Ascending aorta (tissue), 2 donors: Measurements from ENCODE around the gene CFAP54. TPM values are rescaled to one million over a fixed set of nuclear protein-coding genes. Genes with fewer than 3 reads are reported as not detected.

Experiments
- DNase-seq, 2 donors: peaks; one replicate each; pipeline ENCODE4 v3.0.0-alpha.2; 2019; ENCODE audit warnings: low spot score in 2 of 2
- H3K27ac ChIP-seq, 2 donors: fragments of 200-600 bp; sonication (generic); one replicate each; pipeline ENCODE4 v1.5.1; 2016 to 2017; ENCODE audit warnings: mild to moderate bottlenecking in 1 of 2
- H3K27me3 ChIP-seq: fragments of 200-600 bp; sonication (generic); one replicate; pipeline ENCODE4 v1.5.1; 2017
- H3K36me3 ChIP-seq, 2 donors: fragments of 200-600 bp; sonication (generic); one replicate each; pipeline ENCODE4 v1.5.1; 2016
- H3K4me1 ChIP-seq, 2 donors: fragments of 200-600 bp; sonication (generic); one replicate each; pipeline ENCODE4 v1.5.1; 2016 to 2017; ENCODE audit warnings: mild to moderate bottlenecking in 1 of 2
- H3K4me3 ChIP-seq, 2 donors: fragments of 200-600 bp; sonication (generic); one replicate each; pipeline ENCODE4 v1.5.1; 2016 to 2017; ENCODE audit warnings: mild to moderate bottlenecking in 1 of 2
- H3K9me3 ChIP-seq, 2 donors: fragments of 200-600 bp; sonication (generic); one replicate each; pipeline ENCODE4 v1.5.1; 2016
- CTCF ChIP-seq, 3 experiments: fragments of 200-600 bp in 2 of 3; fragments of 450-650 bp in 1 of 3; sonication (generic) in 2 of 3; IDR thresholded peaks; one replicate each; pipeline ENCODE4 v1.5.1; 2016 to 2019; ENCODE audit warnings: antibody characterized with exemption in 3 of 3, mild to moderate bottlenecking in 1 of 3, moderate library complexity in 1 of 3
- intact Hi-C: fragments of 100-400 bp; cut with DNase I; formaldehyde crosslinking; loops from one replicate; pipeline ENCODE4 v1.15.1; 2023
- total RNA-seq: library from RNA; depleted of rRNA; stranded (reverse); fragments of >200 nt; gene quantifications from one replicate; pipeline ENCODE4 v1.1.0, GENCODE V29; 2016

The CFAP54 gene
- total RNA-seq, 1 donor from 2014 or later = not detected

GRCh38 chr12:96635844-96636243 lies 146.5 kb downstream of the CFAP54 start:
- Histone ChIP-seq H3K27me3 (no peaks in the 10 kb centered on the region), H3K4me1 (no peaks in the 10 kb centered on the region), H3K9me3 (no peaks in the 10 kb centered on the region), H3K4me3 (no peak overlapping the region), H3K27ac (no peak overlapping the region), H3K36me3 (no peaks in the 10 kb centered on the region)
- TF ChIP-seq CTCF (IDR thresholded peaks at IDR 0.05) = no peak
- intact Hi-C loops = no loop called here
- no peak for DNase-seq

DNA sequence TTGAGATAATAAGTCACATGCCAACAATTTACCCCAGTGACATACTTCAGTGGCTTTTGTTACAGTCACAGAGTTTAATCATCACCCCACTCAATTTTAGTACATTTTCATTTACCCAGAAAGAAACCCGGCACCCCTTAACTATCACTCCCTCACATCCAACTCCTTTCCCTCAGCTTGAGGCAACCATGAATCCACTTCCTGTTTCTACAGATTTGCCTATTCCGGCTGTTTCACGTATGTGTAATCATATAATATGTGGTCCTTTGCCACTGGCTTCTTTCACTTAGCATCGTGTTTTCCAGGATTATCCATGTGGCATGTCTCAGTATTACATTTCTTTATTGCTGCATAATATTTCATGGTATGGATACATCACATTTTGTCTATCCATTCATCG lies 147.5 kb downstream of the CFAP54 start:
- H3K27ac ChIP-seq = no peak overlapping the region
- DNase-seq = no peak
- no peaks in the 10 kb centered on the region for H3K36me3 ChIP-seq
- H3K4me1 ChIP-seq = no peaks in the 10 kb centered on the region
- no peak for TF ChIP-seq CTCF (IDR thresholded peaks at IDR 0.05)
- H3K9me3 ChIP-seq = no peaks in the 10 kb centered on the region
- intact Hi-C loops = no loop called here
- H3K4me3 ChIP-seq = no peak overlapping the region
- H3K27me3 ChIP-seq = no peaks in the 10 kb centered on the region

- TF ChIP-seq CTCF (IDR thresholded peaks at IDR 0.05) = no peak
- intact Hi-C loops = no loop called here
- no peak overlapping the region for H3K4me3 ChIP-seq
- no peaks in the 10 kb centered on the region for H3K9me3 ChIP-seq
- H3K27me3 ChIP-seq = no peaks in the 10 kb centered on the region
- no peaks in the 10 kb centered on the region for H3K4me1 ChIP-seq
- DNase-seq = no peak
- no peak overlapping the region for H3K27ac ChIP-seq
- no peaks in the 10 kb centered on the region for H3K36me3 ChIP-seq
Observed at GRCh38 chr12:96648923-96649322, 159.5 kb downstream of the CFAP54 start.

- Histone ChIP-seq H3K36me3 (no peaks in the 10 kb centered on the region), H3K27ac (no peak overlapping the region), H3K27me3 (no peaks in the 10 kb centered on the region), H3K4me1 (no peaks in the 10 kb centered on the region), H3K4me3 (no peak overlapping the region), H3K9me3 (no peaks in the 10 kb centered on the region)
- no peak for TF ChIP-seq CTCF (IDR thresholded peaks at IDR 0.05)
- intact Hi-C loops = no loop called here
- DNase-seq = no peak
Observed at GRCh38 chr12:96652870-96653269, 163.5 kb downstream of the CFAP54 start.

GRCh38 chr12:96658075-96658474 lies 168.7 kb downstream of the CFAP54 start:
- Histone ChIP-seq H3K36me3 (no peaks in the 10 kb centered on the region), H3K4me1 (no peaks in the 10 kb centered on the region), H3K4me3 (no peak overlapping the region), H3K27ac (no peak overlapping the region), H3K9me3 (no peaks in the 10 kb centered on the region), H3K27me3 (no peaks in the 10 kb centered on the region)
- TF ChIP-seq CTCF (IDR thresholded peaks at IDR 0.05) = no peak
- intact Hi-C loops = no loop called here
- DNase-seq = no peak

DNA sequence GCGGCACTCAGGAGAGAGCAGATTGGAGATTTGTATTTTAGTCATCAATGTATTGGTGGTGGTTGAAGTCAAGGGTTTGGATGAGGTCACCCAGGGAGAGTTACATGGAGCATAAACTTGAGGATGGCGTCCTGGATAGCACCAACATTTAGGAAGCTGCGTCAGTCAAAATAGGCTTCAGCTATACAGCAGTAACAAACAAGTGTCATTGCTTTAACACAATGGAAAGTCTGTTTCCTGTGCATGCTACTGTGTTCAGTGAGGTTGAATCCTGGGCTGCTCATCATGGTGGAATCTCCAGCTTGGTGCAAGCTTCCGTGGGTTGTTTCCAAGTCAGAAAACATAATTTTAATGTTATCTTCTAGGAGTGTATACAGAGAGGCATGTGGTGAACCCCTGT lies 180.4 kb downstream of the CFAP54 start:
- H3K4me1 ChIP-seq = no peaks in the 10 kb centered on the region
- H3K9me3 ChIP-seq = no peaks in the 10 kb centered on the region
- H3K4me3 ChIP-seq = no peak overlapping the region
- DNase-seq = no peak
- no peaks in the 10 kb centered on the region for H3K36me3 ChIP-seq
- intact Hi-C loops = no loop called here
- H3K27me3 ChIP-seq = no peaks in the 10 kb centered on the region
- no peak overlapping the region for H3K27ac ChIP-seq
- no peak for TF ChIP-seq CTCF (IDR thresholded peaks at IDR 0.05)
